A549 (cell line): ENCODE measurements around the gene MAPK12. TPM values are rescaled to one million over a fixed set of nuclear protein-coding genes. Genes with fewer than 3 reads are reported as not detected.

Experiments used
- ATAC-seq, 2 experiments: fragments of 200-7000 bp in 1 of 2; fragments of >200 bp in 1 of 2; cut with Nextera tagmentation in 1 of 2; cut with Tn5 transposase in 1 of 2; 3 replicates each; pipeline versions ENCODE4 v1.8.0 to v1.9.1; 2018 to 2020; ENCODE audit warnings: mild to moderate bottlenecking in 1 of 2, moderate library complexity in 1 of 2
- CTCF ChIA-PET: fragments of 300-600 bp; sonication (Branson Sonifier 250); formaldehyde crosslinking; extraction: SDS; loops from one replicate; lab custom pipeline; 2021; ENCODE audit warnings: antibody characterized with exemption, inconsistent platforms; lab: Yijun Ruan, JAX
- POLR2A ChIA-PET: fragments of 350-600 bp; formaldehyde crosslinking; extraction: SDS; loops from one replicate; lab custom pipeline; 2021; ENCODE audit warnings: antibody characterized with exemption, inconsistent platforms; lab: Yijun Ruan, JAX
- DNase-seq, 2 experiments: peaks; one replicate each; pipeline versions ENCODE4 v3.0.0 to v3.0.0-alpha.2; 2011 to 2016; ENCODE audit warnings: low read depth in 1 of 2, low spot score in 1 of 2
- FAIRE-seq: peaks from 2 replicates; lab custom pipeline; 2011; peaks lifted over from hg19 to GRCh38; lab: Jason Lieb, UNC
- H3K27ac ChIP-seq, 2 experiments: fragments of >200 bp; sonication (Bioruptor Twin); formaldehyde crosslinking; 3 replicates each; pipeline ENCODE4 v1.5.1; 2016 to 2017
- H3K4me1 ChIP-seq: fragments of >200 bp; sonication (Bioruptor Twin); formaldehyde crosslinking; 3 replicates; pipeline ENCODE4 v1.6.1; 2016
- H3K4me2 ChIP-seq: fragments of >200 bp; sonication (Bioruptor Twin); formaldehyde crosslinking; 3 replicates; pipeline ENCODE4 v1.6.1; 2016
- H3K4me3 ChIP-seq: fragments of >200 bp; sonication (Bioruptor Twin); formaldehyde crosslinking; 3 replicates; pipeline ENCODE4 v1.5.1; 2016
- H3K9me3 ChIP-seq: fragments of >200 bp; sonication (Bioruptor Twin); formaldehyde crosslinking; 3 replicates; pipeline ENCODE4 v1.6.1; 2016
- CHD2 ChIP-seq: fragments of 150-350 bp; IDR thresholded peaks from 2 replicates; pipeline ENCODE4 v1.6.1; 2014; ENCODE audit warnings: low read length; ENCODE audit not compliant: partially characterized antibody
- CHD4 ChIP-seq: fragments of 200-600 bp; sonication (generic); IDR thresholded peaks from 2 replicates; pipeline ENCODE4 v1.6.1; 2016; ENCODE audit warnings: antibody characterized with exemption, mild to moderate bottlenecking, borderline replicate concordance
- EHF ChIP-seq: fragments of 250-450 bp; sonication (Bioruptor Pico); IDR thresholded peaks from 2 replicates; pipeline ENCODE4 v1.5.0; 2020; ENCODE audit warnings: mild to moderate bottlenecking
- FOSB ChIP-seq: fragments of 250-450 bp; sonication (Bioruptor Pico); IDR thresholded peaks from 2 replicates; pipeline ENCODE4 v1.5.0; 2020; ENCODE audit warnings: mild to moderate bottlenecking, moderate library complexity
- FOSL2 ChIP-seq, 2 experiments: fragments of 450-650 bp in 1 of 2; fragments of >200 bp in 1 of 2; sonication (Bioruptor Twin) in 1 of 2; formaldehyde crosslinking; IDR thresholded peaks; 2 replicates each; pipeline versions ENCODE4 v1.5.0 to v1.6.1; 2016 to 2020; ENCODE audit warnings: mild to moderate bottlenecking in 1 of 2, moderate library complexity in 1 of 2
- HEYL ChIP-seq: fragments of 250-450 bp; sonication (Bioruptor Pico); IDR thresholded peaks from 2 replicates; pipeline ENCODE4 v1.8.0; 2021; ENCODE audit warnings: mild to moderate bottlenecking, moderate library complexity
- HOXB13 ChIP-seq: fragments of 250-450 bp; sonication (Bioruptor Pico); IDR thresholded peaks from 2 replicates; pipeline ENCODE4 v1.5.0; 2020; ENCODE audit warnings: low read depth, mild to moderate bottlenecking, moderate library complexity
- JUNB ChIP-seq: fragments of >200 bp; sonication (Bioruptor Twin); formaldehyde crosslinking; IDR thresholded peaks from 2 replicates; pipeline ENCODE4 v1.6.1; 2016
- MYC ChIP-seq: IDR thresholded peaks from 2 replicates; pipeline ENCODE4 v1.6.1; 2012; ENCODE audit warnings: mild to moderate bottlenecking, inconsistent platforms, low read length, improper control_type of control experiment, borderline replicate concordance
- NPAS2 ChIP-seq: fragments of 250-450 bp; sonication (Bioruptor Pico); IDR thresholded peaks from 2 replicates; pipeline ENCODE4 v1.8.0; 2022; ENCODE audit warnings: mild to moderate bottlenecking, moderate library complexity, borderline replicate concordance
- RNF2 ChIP-seq: fragments of 200-600 bp; sonication (generic); IDR thresholded peaks from 2 replicates; pipeline ENCODE4 v1.6.1; 2016; ENCODE audit warnings: low read depth, mild to moderate bottlenecking, antibody characterized with exemption, moderate library complexity, borderline replicate concordance
- TFCP2L1 ChIP-seq: fragments of 250-450 bp; sonication (Bioruptor Pico); IDR thresholded peaks from 2 replicates; pipeline ENCODE4 v1.5.0; 2021; ENCODE audit warnings: mild to moderate bottlenecking
- TP53 ChIP-seq: fragments of 250-450 bp; sonication (Bioruptor Pico); IDR thresholded peaks from 2 replicates; pipeline ENCODE4 v1.5.0; 2021; ENCODE audit warnings: mild to moderate bottlenecking, moderate library complexity
- WGBS: methylation state at CpG from one replicate; pipeline ENCODE4 v1.1.6; 2017; ENCODE audit errors: missing lambda C conversion rate; 5-methylcytosine and 5-hydroxymethylcytosine counted together
- polyA plus RNA-seq, 4 experiments: library from polyadenylated mRNA; depleted of rRNA in 3 of 4; stranded (reverse); fragments of >200 nt; fragmentation: RNase III in 1 of 4; extraction: RNeasy Plus Mini Kit Qiagen cat#74134 plus additional on column Dnase treatment in 1 of 4; gene quantifications; 2 replicates in 3 of 4; 3 replicates in 1 of 4; pipeline ENCODE4 v1.2.3, GENCODE V29; 2011 to 2017
- TF ChIP-seq, protein P1 (sequence below): IDR thresholded peaks from 2 replicates; pipeline ENCODE4 v1.6.1; 2012; ENCODE audit warnings: low read depth, borderline replicate concordance
- TF ChIP-seq, protein P2 (sequence below): IDR thresholded peaks from 2 replicates; pipeline ENCODE4 v1.6.1; 2012
- TF ChIP-seq, protein P3 (sequence below): fragments of 150-350 bp; IDR thresholded peaks from 2 replicates; pipeline ENCODE4 v1.6.1; 2014; ENCODE audit warnings: low read depth, mild to moderate bottlenecking, low read length
- TF ChIP-seq, protein P4 (sequence below): fragments of 200-600 bp; sonication (generic); IDR thresholded peaks from 2 replicates; pipeline ENCODE4 v1.6.1; 2016; ENCODE audit warnings: antibody characterized with exemption, mild to moderate bottlenecking, moderate library complexity

Gene MAPK12
- polyA plus RNA-seq, 2 of the 4 experiments (the other 2 are of a cell fraction) = 12.5 to 25.8 TPM

DNA sequence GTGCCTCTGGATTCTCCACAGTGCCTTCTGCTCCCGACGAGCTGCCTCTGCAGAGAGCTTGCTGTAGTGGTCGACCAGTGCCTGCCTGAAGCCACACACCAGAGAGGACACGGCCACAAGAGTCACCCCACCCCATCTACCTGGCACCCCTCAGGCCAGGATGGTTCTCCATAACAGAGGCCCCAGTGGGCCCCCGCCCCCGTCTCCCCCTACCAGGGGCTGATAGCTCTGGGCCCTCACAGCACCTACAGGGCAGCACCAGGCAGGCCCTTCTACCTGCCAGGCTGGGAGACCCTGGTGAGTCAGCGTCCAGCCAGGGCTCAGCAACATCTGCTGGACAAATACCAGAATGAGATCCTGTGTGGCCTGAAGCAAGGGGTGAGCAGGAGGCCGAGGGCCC is 39.0 kb downstream of the MAPK12 start (continued):
- TF ChIP-seq, protein P1, sequence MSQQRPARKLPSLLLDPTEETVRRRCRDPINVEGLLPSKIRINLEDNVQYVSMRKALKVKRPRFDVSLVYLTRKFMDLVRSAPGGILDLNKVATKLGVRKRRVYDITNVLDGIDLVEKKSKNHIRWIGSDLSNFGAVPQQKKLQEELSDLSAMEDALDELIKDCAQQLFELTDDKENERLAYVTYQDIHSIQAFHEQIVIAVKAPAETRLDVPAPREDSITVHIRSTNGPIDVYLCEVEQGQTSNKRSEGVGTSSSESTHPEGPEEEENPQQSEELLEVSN = no peak
- TF ChIP-seq CHD2 (no peak), RNF2 (no peak), NPAS2 (CRISPR knock-in tag) (no peak), TFCP2L1 (CRISPR knock-in tag) (no peak)
- TF ChIP-seq, protein P2, sequence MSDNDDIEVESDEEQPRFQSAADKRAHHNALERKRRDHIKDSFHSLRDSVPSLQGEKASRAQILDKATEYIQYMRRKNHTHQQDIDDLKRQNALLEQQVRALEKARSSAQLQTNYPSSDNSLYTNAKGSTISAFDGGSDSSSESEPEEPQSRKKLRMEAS = no peak
- TF ChIP-seq, protein P3, sequence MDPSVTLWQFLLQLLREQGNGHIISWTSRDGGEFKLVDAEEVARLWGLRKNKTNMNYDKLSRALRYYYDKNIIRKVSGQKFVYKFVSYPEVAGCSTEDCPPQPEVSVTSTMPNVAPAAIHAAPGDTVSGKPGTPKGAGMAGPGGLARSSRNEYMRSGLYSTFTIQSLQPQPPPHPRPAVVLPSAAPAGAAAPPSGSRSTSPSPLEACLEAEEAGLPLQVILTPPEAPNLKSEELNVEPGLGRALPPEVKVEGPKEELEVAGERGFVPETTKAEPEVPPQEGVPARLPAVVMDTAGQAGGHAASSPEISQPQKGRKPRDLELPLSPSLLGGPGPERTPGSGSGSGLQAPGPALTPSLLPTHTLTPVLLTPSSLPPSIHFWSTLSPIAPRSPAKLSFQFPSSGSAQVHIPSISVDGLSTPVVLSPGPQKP = no peak

DNA sequence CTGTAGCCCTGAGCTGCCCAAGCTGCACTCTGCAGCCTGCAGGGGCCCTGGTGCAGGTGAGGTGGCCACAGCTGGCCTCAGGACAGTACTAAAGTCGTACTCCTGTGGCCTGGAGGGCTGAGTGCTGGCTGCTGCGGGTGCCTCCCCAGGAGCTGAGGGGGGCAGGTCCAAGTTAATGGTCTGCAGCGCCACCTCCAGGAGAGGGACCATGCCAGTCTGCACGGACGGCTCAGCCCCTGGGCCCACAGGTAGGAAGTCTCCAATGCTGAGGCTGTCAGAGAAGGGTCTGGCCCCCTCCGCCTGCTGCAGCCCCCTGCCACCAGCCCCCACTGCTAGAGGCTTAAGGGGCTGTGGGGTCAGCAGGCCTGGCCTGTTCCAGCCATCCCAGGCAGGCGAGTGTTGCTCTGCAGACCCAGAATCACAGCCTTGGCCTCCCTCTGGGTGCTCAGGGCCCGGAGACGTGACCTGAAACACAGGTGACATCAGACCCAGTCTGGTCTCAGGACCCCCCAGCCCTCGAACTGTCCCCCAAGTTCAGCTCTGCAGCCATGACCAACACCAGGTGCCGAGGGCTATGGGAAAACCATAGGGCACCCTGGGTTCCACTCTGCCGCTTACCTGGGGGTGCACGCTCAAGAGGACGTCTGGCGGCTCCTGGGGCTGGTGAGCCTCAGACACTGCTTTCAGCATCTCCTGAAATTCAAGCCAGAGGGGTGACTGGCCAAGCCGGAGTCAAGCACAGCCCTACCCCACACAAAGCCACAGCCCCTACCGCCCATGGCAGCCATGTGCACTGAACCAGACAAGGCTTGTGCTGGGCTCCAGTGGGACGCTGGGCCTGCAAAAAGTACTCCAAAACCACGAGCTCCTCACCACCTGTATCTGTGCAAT is 39.8 kb downstream of the MAPK12 start:
- DNase-seq (no peak), FAIRE-seq (no peak), ATAC-seq (no peak)
- Histone ChIP-seq H3K4me2 (no peak overlapping the region), H3K9me3 (no peaks in the 10 kb centered on the region), H3K4me3 (no peak overlapping the region), H3K4me1 (no peaks in the 10 kb centered on the region), H3K27ac (no peak overlapping the region)
- ChIA-PET POLR2A (no interaction called here), CTCF (interaction anchor here (1.1 to 1.5 kb wide), 3 partner anchors 11 to 73 kb away, joined by 3 to 5 read pairs (median 3); no protein-coding TSS in a partner anchor)
- TF ChIP-seq, protein P4, sequence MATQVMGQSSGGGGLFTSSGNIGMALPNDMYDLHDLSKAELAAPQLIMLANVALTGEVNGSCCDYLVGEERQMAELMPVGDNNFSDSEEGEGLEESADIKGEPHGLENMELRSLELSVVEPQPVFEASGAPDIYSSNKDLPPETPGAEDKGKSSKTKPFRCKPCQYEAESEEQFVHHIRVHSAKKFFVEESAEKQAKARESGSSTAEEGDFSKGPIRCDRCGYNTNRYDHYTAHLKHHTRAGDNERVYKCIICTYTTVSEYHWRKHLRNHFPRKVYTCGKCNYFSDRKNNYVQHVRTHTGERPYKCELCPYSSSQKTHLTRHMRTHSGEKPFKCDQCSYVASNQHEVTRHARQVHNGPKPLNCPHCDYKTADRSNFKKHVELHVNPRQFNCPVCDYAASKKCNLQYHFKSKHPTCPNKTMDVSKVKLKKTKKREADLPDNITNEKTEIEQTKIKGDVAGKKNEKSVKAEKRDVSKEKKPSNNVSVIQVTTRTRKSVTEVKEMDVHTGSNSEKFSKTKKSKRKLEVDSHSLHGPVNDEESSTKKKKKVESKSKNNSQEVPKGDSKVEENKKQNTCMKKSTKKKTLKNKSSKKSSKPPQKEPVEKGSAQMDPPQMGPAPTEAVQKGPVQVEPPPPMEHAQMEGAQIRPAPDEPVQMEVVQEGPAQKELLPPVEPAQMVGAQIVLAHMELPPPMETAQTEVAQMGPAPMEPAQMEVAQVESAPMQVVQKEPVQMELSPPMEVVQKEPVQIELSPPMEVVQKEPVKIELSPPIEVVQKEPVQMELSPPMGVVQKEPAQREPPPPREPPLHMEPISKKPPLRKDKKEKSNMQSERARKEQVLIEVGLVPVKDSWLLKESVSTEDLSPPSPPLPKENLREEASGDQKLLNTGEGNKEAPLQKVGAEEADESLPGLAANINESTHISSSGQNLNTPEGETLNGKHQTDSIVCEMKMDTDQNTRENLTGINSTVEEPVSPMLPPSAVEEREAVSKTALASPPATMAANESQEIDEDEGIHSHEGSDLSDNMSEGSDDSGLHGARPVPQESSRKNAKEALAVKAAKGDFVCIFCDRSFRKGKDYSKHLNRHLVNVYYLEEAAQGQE = no peak
- TF ChIP-seq EHF (CRISPR knock-in tag) (no peak), HEYL (CRISPR knock-in tag) (no peak), CHD4 (no peak), FOSB (CRISPR knock-in tag) (no peak), FOSL2 (IDR thresholded peaks at IDR 0.05) (no peak), FOSL2 (CRISPR knock-in tag; IDR thresholded peaks at IDR 0.05) (no peak), MYC (no peak), JUNB (no peak), HOXB13 (CRISPR knock-in tag) (no peak), CHD2 (no peak), TP53 (CRISPR knock-in tag) (no peak)
- 96% methylated on average over 4 of the region's 19 CpGs for WGBS
